Activated CD4-positive, alpha-beta T cell treated with anti-CD3 and anti-CD28 coated beads for 48 hours (primary cell): ENCODE measurements around the gene UMAD1.

Experiments
- DNase-seq: peaks from one replicate; pipeline ENCODE4 v3.0.0-alpha.2; 2020

UMAD1 gene

GRCh38 chr7:7907306-7907705 is 266.8 kb downstream of the UMAD1 start:
- DNase-seq = no peak

- DNase-seq = no peak
These were observed 268.1 kb downstream of the UMAD1 start for GRCh38 chr7:7908622-7909145.

- no peak for DNase-seq
These were observed 268.8 kb downstream of the UMAD1 start for GRCh38 chr7:7909376-7909775.

- no peak for DNase-seq
These were observed 271.0 kb downstream of the UMAD1 start for GRCh38 chr7:7911369-7912123.

GRCh38 chr7:7912937-7913336 is 272.4 kb downstream of the UMAD1 start:
- DNase-seq = no peak

GRCh38 chr7:7913504-7913903 is 273.0 kb downstream of the UMAD1 start:
- no peak for DNase-seq

GRCh38 chr7:7914547-7914946 is 274.0 kb downstream of the UMAD1 start:
- no peak for DNase-seq

GRCh38 chr7:7916064-7916463 is 275.5 kb downstream of the UMAD1 start:
- no peak for DNase-seq

- no peak for DNase-seq
These were observed 277.0 kb downstream of the UMAD1 start for GRCh38 chr7:7917593-7917992.

GRCh38 chr7:7918736-7919448 is 278.3 kb downstream of the UMAD1 start:
- DNase-seq = no peak

GRCh38 chr7:7919449-7919945 is 278.9 kb downstream of the UMAD1 start:
- DNase-seq = no peak

- DNase-seq = no peak
These were observed 279.5 kb downstream of the UMAD1 start for GRCh38 chr7:7920056-7920455.

GRCh38 chr7:7920481-7920880 is 279.9 kb downstream of the UMAD1 start:
- DNase-seq = peak; percentile 10

GRCh38 chr7:7921830-7922229 is 281.3 kb downstream of the UMAD1 start:
- no peak for DNase-seq

- DNase-seq = no peak
These were observed 282.3 kb downstream of the UMAD1 start for GRCh38 chr7:7922684-7923385.

- DNase-seq = no peak
These were observed 283.3 kb downstream of the UMAD1 start for GRCh38 chr7:7923818-7924217.

GRCh38 chr7:7924303-7924702 is 283.8 kb downstream of the UMAD1 start:
- DNase-seq = no peak
